ENCODE measurements around the gene PTPRH. TPM values are rescaled to one million over a fixed set of nuclear protein-coding genes. Genes with fewer than 3 reads are reported as not detected.
A peak's percentile ranks its signal among the peaks of the same experiment; 100 is the strongest.

PTPRH gene
- total RNA-seq, 1 donor from 2014 or later, result 0.30 TPM

- H3K27ac ChIP-seq, result peak overlapping the region; percentile 83
- no peak for ATAC-seq
Measured at GRCh38 chr19:55255618-55256423, 46.5 kb upstream of the PTPRH start.

GRCh38 chr19:55254625-55254977, 45.3 kb upstream of the PTPRH start:
- intact Hi-C loops (cut with DNase I), result no loop called here
- ATAC-seq, result no peak
- H3K36me3 ChIP-seq, result no peaks in the 10 kb centered on the region
- no peak for TF ChIP-seq CTCF (IDR thresholded peaks at IDR 0.05)
- H3K27me3 ChIP-seq (ENCODE audit: low read depth), result no peaks in the 10 kb centered on the region
- DNase-seq, result no peak
- H3K9me3 ChIP-seq, result no peaks in the 10 kb centered on the region
- peaks cover 82% of the 10 kb centered on the region for H3K4me1 ChIP-seq
- H3K4me3 ChIP-seq, result peak overlapping the region; percentile 94
- peak overlapping the region; percentile 83 for H3K27ac ChIP-seq

More at GRCh38 chr19:55255618-55256423, 46.5 kb upstream of the PTPRH start:
- Histone ChIP-seq H3K4me1 (peaks cover 79% of the 10 kb centered on the region), H3K4me3 (peak overlapping the region; percentile 94), H3K36me3 (no peaks in the 10 kb centered on the region), H3K27me3 (ENCODE audit: low read depth) (no peaks in the 10 kb centered on the region), H3K9me3 (no peaks in the 10 kb centered on the region)
- no peak for DNase-seq
- intact Hi-C loops (cut with DNase I), result no loop called here
- TF ChIP-seq CTCF (IDR thresholded peaks at IDR 0.05), result no peak

- no peak for DNase-seq
- no peak for TF ChIP-seq CTCF (IDR thresholded peaks at IDR 0.05)
Measured at GRCh38 chr19:55253842-55254624, 44.7 kb upstream of the PTPRH start.

GRCh38 chr19:55252760-55253663, 43.7 kb upstream of the PTPRH start:
- H3K9me3 ChIP-seq, result no peaks in the 10 kb centered on the region
- ATAC-seq, result no peak
- no peak for TF ChIP-seq CTCF (IDR thresholded peaks at IDR 0.05)
- no peaks in the 10 kb centered on the region for H3K36me3 ChIP-seq
- peak overlapping the region; percentile 83 for H3K27ac ChIP-seq
- intact Hi-C loops (cut with DNase I), result no loop called here
- no peaks in the 10 kb centered on the region for H3K27me3 ChIP-seq (ENCODE audit: low read depth)
- H3K4me1 ChIP-seq, result peaks cover 92% of the 10 kb centered on the region
- DNase-seq, result no peak
- no peak overlapping the region for H3K4me3 ChIP-seq

More at GRCh38 chr19:55253842-55254624, 44.7 kb upstream of the PTPRH start:
- ATAC-seq, result no peak
- Histone ChIP-seq H3K27me3 (ENCODE audit: low read depth) (no peaks in the 10 kb centered on the region), H3K27ac (peak overlapping the region; percentile 83), H3K36me3 (no peaks in the 10 kb centered on the region), H3K4me1 (peaks cover 81% of the 10 kb centered on the region), H3K9me3 (no peaks in the 10 kb centered on the region), H3K4me3 (peak overlapping the region; percentile 94)
- intact Hi-C loops (cut with DNase I), result no loop called here

Measured in lower lobe of right lung (tissue), 2 donors.